GM12878 (cell line): ENCODE results near the gene DLX1. TPM values are rescaled to one million over a fixed set of nuclear protein-coding genes. Genes with fewer than 3 reads are reported as not detected.

Experiments
- ATAC-seq: fragments of 200-7000 bp; cut with Tn5 transposase; 3 replicates; pipeline ENCODE4 v1.9.1; 2020; ENCODE audit warnings: mild to moderate bottlenecking, moderate library complexity
- BruUV-seq: library from RNA; stranded (reverse); fragments of 400-500 nt; replicated peaks from 2 replicates; lab custom pipeline; 2021; lab: Mats Ljungman, UMichigan
- CTCF ChIA-PET: fragments of 300-600 bp; sonication (Branson Sonifier 250); formaldehyde crosslinking; extraction: SDS; loops from one replicate; lab custom pipeline; 2021; ENCODE audit warnings: inconsistent platforms; lab: Yijun Ruan, JAX
- POLR2A ChIA-PET: fragments of 350-600 bp; formaldehyde crosslinking; extraction: SDS; loops from one replicate; lab custom pipeline; 2021; ENCODE audit warnings: inconsistent platforms; lab: Charles Lee
- RAD21 ChIA-PET: fragments of 300-600 bp; sonication (Branson Sonifier 250); formaldehyde crosslinking; loops from one replicate; lab custom pipeline; 2023; ENCODE audit warnings: antibody characterized with exemption; ENCODE audit not compliant: unreplicated experiment; lab: Charles Lee
- SMC1A ChIA-PET: fragments of 300-600 bp; sonication (Branson Sonifier 250); formaldehyde crosslinking; loops from one replicate; lab custom pipeline; 2023; ENCODE audit not compliant: unreplicated experiment, uncharacterized antibody; lab: Charles Lee
- DNase-seq: peaks from one replicate; pipeline ENCODE4 v3.0.0-alpha.2; 2011; ENCODE audit warnings: low read depth, low spot score
- FAIRE-seq: peaks from 3 replicates; lab custom pipeline; 2011; peaks lifted over from hg19 to GRCh38; lab: Jason Lieb, UNC
- H2AFZ ChIP-seq: 2 replicates; pipeline ENCODE4 v1.6.0; 2011; ENCODE audit warnings: low read depth, low read length, control low read depth; ENCODE audit not compliant: control insufficient read depth
- H3K27ac ChIP-seq: 2 replicates; pipeline ENCODE4 v1.5.1; 2011; ENCODE audit warnings: control low read depth; ENCODE audit not compliant: control insufficient read depth, insufficient read depth
- H3K27me3 ChIP-seq, 2 experiments: replicated peaks in 1 of 2; 2 replicates each; pipeline versions ENCODE4 v1.6.0 to v1.6.1; 2011; ENCODE audit warnings: low read length in 1 of 2; ENCODE audit not compliant: control insufficient read depth in 2 of 2, insufficient read depth in 2 of 2
- H3K36me3 ChIP-seq, 2 experiments: 2 replicates each; pipeline ENCODE4 v1.5.1; 2011; ENCODE audit warnings: low read length in 1 of 2; ENCODE audit not compliant: control insufficient read depth in 2 of 2, insufficient read depth in 2 of 2
- H3K4me1 ChIP-seq: 2 replicates; pipeline ENCODE4 v1.6.1; 2011; ENCODE audit warnings: mild to moderate bottlenecking, low read length, moderate library complexity, mixed read lengths; ENCODE audit not compliant: control insufficient read depth, insufficient read depth
- H3K4me2 ChIP-seq: 2 replicates; pipeline ENCODE4 v1.6.0; 2011; ENCODE audit warnings: control low read depth; ENCODE audit not compliant: control insufficient read depth, insufficient read depth
- H3K4me3 ChIP-seq: fragments of 200-600 bp; sonication (generic); 2 replicates; pipeline ENCODE4 v1.5.1; 2016
- H3K79me2 ChIP-seq: 2 replicates; pipeline ENCODE4 v1.6.0; 2011; ENCODE audit warnings: low read length; ENCODE audit not compliant: control insufficient read depth, insufficient read depth
- H3K9ac ChIP-seq: 2 replicates; pipeline ENCODE4 v1.8.0; 2011; ENCODE audit warnings: low read length, control low read depth, mixed read lengths; ENCODE audit not compliant: control insufficient read depth, insufficient read depth
- H3K9me3 ChIP-seq: replicated peaks from 3 replicates; pipeline ENCODE4 v1.5.1; 2011; ENCODE audit warnings: mild to moderate bottlenecking, low read length; ENCODE audit not compliant: control insufficient read depth, insufficient read depth
- H4K20me1 ChIP-seq: 2 replicates; pipeline ENCODE4 v1.6.0; 2011; ENCODE audit not compliant: control insufficient read depth, insufficient read depth
- CHD1 ChIP-seq: IDR thresholded peaks from 2 replicates; pipeline ENCODE4 v1.6.1; 2012; ENCODE audit warnings: low read depth, low read length, improper control_type of control experiment
- CHD2 ChIP-seq: IDR thresholded peaks from 2 replicates; pipeline ENCODE4 v1.6.1; 2011; ENCODE audit warnings: low read depth, low read length, improper control_type of control experiment, borderline replicate concordance
- EED ChIP-seq: sonication (generic); IDR thresholded peaks from 2 replicates; pipeline ENCODE4 v1.6.1; 2016; ENCODE audit warnings: antibody characterized with exemption, low read depth
- EGR1 ChIP-seq, 2 experiments: IDR thresholded peaks; 1 replicate in 1 of 2; 2 replicates in 1 of 2; pipeline ENCODE4 v1.6.1; 2011 to 2012; ENCODE audit warnings: low read depth in 2 of 2, low read length in 2 of 2, borderline replicate concordance in 1 of 2, mild to moderate bottlenecking in 1 of 2, moderate library complexity in 1 of 2
- PAX5 ChIP-seq: IDR thresholded peaks from 2 replicates; pipeline ENCODE4 v1.6.1; 2011; ENCODE audit warnings: low read depth, low read length, borderline replicate concordance
- RUNX3 ChIP-seq: IDR thresholded peaks from 2 replicates; pipeline ENCODE4 v1.6.1; 2012; ENCODE audit warnings: low read length, inconsistent platforms
- SUZ12 ChIP-seq: fragments of 200-600 bp; sonication (generic); IDR thresholded peaks from one replicate; pipeline ENCODE4 v1.6.1; 2018; ENCODE audit warnings: antibody characterized with exemption, mild to moderate bottlenecking; ENCODE audit not compliant: unreplicated experiment
- WGBS: methylation state at CpG from one replicate; pipeline ENCODE4 v1.1.6; 2016; ENCODE audit warnings: low lambda C conversion rate; ENCODE audit not compliant: insufficient replicate concordance, insufficient coverage; ENCODE audit errors: missing lambda C conversion rate; 5-methylcytosine and 5-hydroxymethylcytosine counted together
- in situ Hi-C: fragments of 300-500 bp; cut with MboI; formaldehyde crosslinking; loops from 9 replicates; pipeline ENCODE4 v1.14.3; 2018; ENCODE audit warnings: mixed read lengths
- intact Hi-C: fragments of 100-400 bp; cut with micrococcal nuclease; formaldehyde crosslinking; loops from one replicate; pipeline ENCODE4 v1.14.2; 2022; ENCODE audit not compliant: unreplicated experiment
- polyA plus RNA-seq, 11 experiments: library from polyadenylated mRNA; depleted of rRNA in 4 of 11; unstranded in 6 of 11; stranded (reverse) in 5 of 11; fragments of >200 nt; fragmentation: Nextera tagmentation in 4 of 11; fragmentation: Illumina TruSeq in 1 of 11; extraction: Ambion mirVana in 4 of 11; extraction: Trizol in 1 of 11; gene quantifications; 1 replicate in 1 of 11; 2 replicates in 10 of 11; pipeline versions ENCODE4 v1.2.1 to v1.2.3, GENCODE V29; 2011 to 2016; ENCODE audit warnings: inconsistent platforms in 2 of 11, missing spikeins in 2 of 11, low read depth in 1 of 11
- total RNA-seq, 4 experiments: library from RNA; depleted of rRNA in 3 of 4; stranded (reverse); fragments of >200 nt in 3 of 4; fragmentation: Illumina TruSeq in 1 of 4; extraction: Trizol in 1 of 4; gene quantifications; 2 replicates each; pipeline versions ENCODE4 v1.2.1 to v1.2.3, GENCODE V29; 2013 to 2021

The DLX1 gene
- total and polyA plus RNA-seq, 10 of the 15 experiments (the other 5 are each of a cell fraction or from before 2014, with no cell fraction given) = 0.06 TPM; not detected in 9

DNA sequence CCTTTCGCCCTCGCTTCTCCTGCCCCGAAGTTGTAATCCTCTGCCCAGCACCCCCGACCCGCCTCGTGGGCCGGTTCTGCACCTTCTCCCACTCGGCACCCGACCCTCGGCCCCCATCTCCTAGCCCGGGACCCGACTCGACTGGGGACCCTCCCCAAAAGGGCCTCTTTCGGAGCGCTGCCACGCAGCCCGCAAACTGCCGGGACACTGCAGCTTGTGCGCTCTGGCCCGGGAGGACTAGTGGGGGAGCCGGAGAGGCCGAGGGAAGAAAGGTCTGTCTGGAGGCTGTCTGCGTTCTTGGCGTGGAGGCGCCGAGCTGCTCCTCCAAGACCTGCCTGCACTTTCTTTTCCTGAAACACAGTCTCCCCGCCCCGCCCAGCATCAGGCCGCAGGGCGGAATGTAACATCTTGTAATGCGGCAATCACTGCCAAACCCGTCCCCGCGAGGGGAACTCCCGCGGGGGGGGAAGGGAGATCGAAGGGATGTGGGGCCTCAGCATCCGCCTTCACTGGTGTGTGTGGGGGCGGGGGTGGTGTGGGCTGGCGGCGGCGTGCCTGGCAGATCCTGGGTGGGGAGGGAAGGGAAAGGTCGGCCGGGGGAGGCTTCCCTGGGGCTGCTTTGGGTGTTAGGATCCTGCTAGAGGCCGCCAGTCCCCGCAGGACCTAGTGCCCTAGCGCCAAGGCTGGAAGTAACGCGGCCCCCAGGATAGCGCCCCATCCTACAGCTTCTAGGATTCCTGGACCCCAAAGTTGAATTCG lies 10.0 kb downstream of the DLX1 start:
- DNase-seq (no peak), ATAC-seq (peak; percentile 43), FAIRE-seq (peak; percentile 56)
- Histone ChIP-seq H3K4me3 (peak overlapping the region; percentile 65), H3K27me3 (peaks cover 32 to 57% of the 10 kb centered on the region in 2 experiments), H3K9me3 (no peaks in the 10 kb centered on the region), H4K20me1 (peaks cover 2% of the 10 kb centered on the region; the same call in 1 of the 2 replicates), H3K4me1 (peaks cover 25% of the 10 kb centered on the region), H2AFZ (peak overlapping the region; percentile 54), H3K4me2 (peak overlapping the region; percentile 92), H3K27ac (no peak overlapping the region), H3K79me2 (no peaks in the 10 kb centered on the region), H3K9ac (no peak overlapping the region; the same call in 1 of the 2 replicates), H3K36me3 (no peaks in the 10 kb centered on the region)
- no peak for TF ChIP-seq CHD1
- peak in 1 of 2 experiments; percentile 70; a peak in 1 of 3 replicates for TF ChIP-seq EGR1 (IDR thresholded peaks at IDR 0.05; ENCODE audit: borderline replicate concordance in 1 of 2, low read depth in 2 of 2, low read length in 2 of 2)
- TF ChIP-seq CHD2 = 0 out of 2 replicates have a peak, but pooled peaks have one; percentile 17
- TF ChIP-seq EED = 0 out of 2 replicates have a peak, but pooled peaks have one; percentile 7
- peak; percentile 34; the same call in 1 of the 2 replicates for TF ChIP-seq RUNX3
- no peak for TF ChIP-seq PAX5
- TF ChIP-seq SUZ12 = peak; percentile 27
- intact Hi-C loops (no loop called here), in situ Hi-C loops (no loop called here)
- ChIA-PET POLR2A (no interaction called here), CTCF (interaction anchor here (0.6 kb wide), 1 partner anchor 520 kb away, joined by 4 read pairs; no protein-coding TSS in a partner anchor), SMC1A (interaction anchor here (1.0 kb wide), 1 partner anchor 17 kb away, joined by 3 read pairs; no protein-coding TSS in a partner anchor), RAD21 (no interaction called here)
- no TSS peak for BruUV-seq
- WGBS = 6% methylated on average over 45 of the region's 51 CpGs
